OCI-LY3 (cell line): ENCODE results near the gene WNT9B.

ENCODE experiments used
- CTCF ChIP-seq: fragments of 200-600, 300-600 bp; sonication (generic); IDR thresholded peaks from 2 replicates; pipeline ENCODE4 v1.5.1; 2014; ENCODE audit warnings: antibody characterized with exemption, low read length, low read depth
- EZH2phosphoT487 ChIP-seq: fragments of 200-600 bp; shearing (Covaris generic); IDR thresholded peaks from 2 replicates; pipeline ENCODE4 v1.6.1; 2018; ENCODE audit warnings: antibody characterized with exemption, mixed run types, low read depth

GRCh38 chr17:46917041-46917440 is 65.7 kb downstream of the WNT9B start:
- TF ChIP-seq CTCF: no peak
- TF ChIP-seq EZH2phosphoT487: no peak
